MM.1S (cell line): ENCODE results near the gene MACROH2A2.

Experiments used
- DNase-seq: peaks from one replicate; pipeline ENCODE4 v3.0.0-alpha.2; 2015
- H2AFZ ChIP-seq: fragments of 300-600 bp; sonication (generic); 2 replicates; pipeline ENCODE4 v1.6.0; 2016; ENCODE audit warnings: antibody characterized with exemption, low read length
- H3F3A ChIP-seq: fragments of 300-600 bp; sonication (generic); 2 replicates; pipeline ENCODE4 v1.6.1; 2016; ENCODE audit warnings: mild to moderate bottlenecking, antibody characterized with exemption, low read length, moderate library complexity, mixed read lengths; ENCODE audit not compliant: insufficient read depth
- H3K27ac ChIP-seq: fragments of 300-600 bp; sonication (generic); 2 replicates; pipeline ENCODE4 v1.5.1; 2016; ENCODE audit warnings: mild to moderate bottlenecking, low read length
- H3K27me3 ChIP-seq: fragments of 300-600 bp; sonication (generic); replicated peaks from 2 replicates; pipeline ENCODE4 v1.6.0; 2016; ENCODE audit warnings: low read length; ENCODE audit not compliant: insufficient read depth
- H3K36me3 ChIP-seq: fragments of 300-600 bp; sonication (generic); replicated peaks from 2 replicates; pipeline ENCODE4 v1.6.1; 2016; ENCODE audit warnings: mild to moderate bottlenecking, low read length, mixed read lengths; ENCODE audit not compliant: insufficient read depth
- H3K4me1 ChIP-seq: fragments of 300-600 bp; sonication (generic); 2 replicates; pipeline ENCODE4 v1.6.1; 2016; ENCODE audit warnings: low read length, mixed read lengths
- H3K4me2 ChIP-seq: fragments of 300-600 bp; sonication (generic); 2 replicates; pipeline ENCODE4 v1.6.0; 2016; ENCODE audit warnings: low read depth, low read length
- H3K4me3 ChIP-seq: fragments of 300-600 bp; sonication (generic); 2 replicates; pipeline ENCODE4 v1.5.1; 2016; ENCODE audit warnings: low read length, mixed read lengths
- H3K79me2 ChIP-seq: fragments of 300-600 bp; sonication (generic); 2 replicates; pipeline ENCODE4 v1.6.1; 2016; ENCODE audit warnings: mixed run types, low read length, mixed read lengths
- H3K9ac ChIP-seq: fragments of 300-600 bp; sonication (generic); 2 replicates; pipeline ENCODE4 v1.6.1; 2016; ENCODE audit warnings: low read length, mixed read lengths
- H3K9me2 ChIP-seq: fragments of 300-600 bp; sonication (generic); replicated peaks from 2 replicates; pipeline ENCODE4 v1.6.1; 2016; ENCODE audit warnings: mild to moderate bottlenecking, low read length, mixed read lengths; ENCODE audit not compliant: insufficient read depth
- H3K9me3 ChIP-seq: fragments of 300-600 bp; sonication (generic); replicated peaks from 2 replicates; pipeline ENCODE4 v1.6.1; 2016; ENCODE audit warnings: mild to moderate bottlenecking, low read length, mixed read lengths; ENCODE audit not compliant: insufficient read depth
- H4K20me1 ChIP-seq: fragments of 300-600 bp; sonication (generic); 2 replicates; pipeline ENCODE4 v1.6.1; 2016; ENCODE audit warnings: mild to moderate bottlenecking, low read length, moderate library complexity, mixed read lengths; ENCODE audit not compliant: insufficient read depth
- CTCF ChIP-seq: fragments of 300-600 bp; sonication (generic); IDR thresholded peaks from 2 replicates; pipeline ENCODE4 v1.5.1; 2016; ENCODE audit warnings: antibody characterized with exemption, low read length, mixed read lengths
- EZH2 ChIP-seq: fragments of 300-600 bp; sonication (generic); optimal IDR thresholded peaks from 2 replicates; pipeline ENCODE3; 2017; ENCODE audit warnings: low read depth, mild to moderate bottlenecking, antibody characterized with exemption, low read length, mixed read lengths
- EZH2phosphoT487 ChIP-seq: fragments of 300-600 bp; sonication (generic); IDR thresholded peaks from 2 replicates; pipeline ENCODE4 v1.6.1; 2018; ENCODE audit warnings: antibody characterized with exemption, low read length

MACROH2A2 gene

GRCh38 chr10:70137927-70138883 is 85.6 kb downstream of the MACROH2A2 start:
- H4K20me1 ChIP-seq, result no peaks in the 10 kb centered on the region
- no peak overlapping the region for H3K9ac ChIP-seq
- no peak overlapping the region for H3K27ac ChIP-seq
- H3K4me2 ChIP-seq, result no peak overlapping the region
- no peak for TF ChIP-seq EZH2phosphoT487
- no peak for TF ChIP-seq CTCF
- TF ChIP-seq EZH2, result no peak
- H3K9me2 ChIP-seq, result no peaks in the 10 kb centered on the region
- H3K79me2 ChIP-seq, result no peaks in the 10 kb centered on the region
- H3K4me3 ChIP-seq, result no peak overlapping the region
- no peak overlapping the region for H2AFZ ChIP-seq
- no peak for DNase-seq
- H3K9me3 ChIP-seq, result no peaks in the 10 kb centered on the region
- H3K27me3 ChIP-seq, result no peaks in the 10 kb centered on the region
- no peaks in the 10 kb centered on the region for H3K36me3 ChIP-seq
- H3F3A ChIP-seq, result no peaks in the 10 kb centered on the region
- peaks cover 2% of the 10 kb centered on the region for H3K4me1 ChIP-seq

- Histone ChIP-seq H3K4me2 (no peak overlapping the region), H2AFZ (no peak overlapping the region), H3K9me3 (no peaks in the 10 kb centered on the region), H3K9ac (no peak overlapping the region), H3K4me3 (no peak overlapping the region), H3F3A (no peaks in the 10 kb centered on the region), H3K4me1 (no peaks in the 10 kb centered on the region), H3K27me3 (no peaks in the 10 kb centered on the region), H3K36me3 (no peaks in the 10 kb centered on the region), H4K20me1 (no peaks in the 10 kb centered on the region), H3K79me2 (peaks cover 4% of the 10 kb centered on the region), H3K27ac (no peak overlapping the region), H3K9me2 (no peaks in the 10 kb centered on the region)
- no peak for TF ChIP-seq EZH2
- no peak for TF ChIP-seq EZH2phosphoT487
- TF ChIP-seq CTCF, result no peak
- DNase-seq, result no peak
Measured at GRCh38 chr10:70139151-70139996, 86.7 kb downstream of the MACROH2A2 start.

GRCh38 chr10:70139997-70140250 is 87.3 kb downstream of the MACROH2A2 start:
- Histone ChIP-seq H3K27ac (no peak overlapping the region), H3K27me3 (no peaks in the 10 kb centered on the region), H3F3A (no peaks in the 10 kb centered on the region), H4K20me1 (no peaks in the 10 kb centered on the region), H3K9me2 (no peaks in the 10 kb centered on the region), H3K4me3 (no peak overlapping the region), H3K9me3 (no peaks in the 10 kb centered on the region), H3K9ac (no peak overlapping the region), H3K36me3 (no peaks in the 10 kb centered on the region), H3K4me2 (no peak overlapping the region), H3K4me1 (0 out of 2 replicates have a peak, but pooled peaks cover 2% of the 10 kb centered on the region), H3K79me2 (peaks cover 9% of the 10 kb centered on the region), H2AFZ (no peak overlapping the region)
- no peak for TF ChIP-seq CTCF
- TF ChIP-seq EZH2, result no peak
- no peak for TF ChIP-seq EZH2phosphoT487
- DNase-seq, result no peak
